Ammon's horn (tissue), 1 donor: ENCODE data around the gene MORN4.
"Not testable (repeated sequence)": the region's sequence is repeated elsewhere in the genome, so short reads cannot be mapped to it uniquely, and the experiment has no call there.

Source experiments
- DNase-seq: peaks from one replicate; pipeline ENCODE4 v3.0.0-alpha.2; 2016; ENCODE audit warnings: low spot score

The MORN4 gene

GRCh38 chr10:97597778-97598177, 35.5 kb downstream of the MORN4 start:
- no peak for DNase-seq

- DNase-seq, result peak; percentile 57
These were observed 36.9 kb downstream of the MORN4 start for GRCh38 chr10:97596101-97597082.

- no peak for DNase-seq
These were observed 39.9 kb downstream of the MORN4 start for GRCh38 chr10:97593421-97593820.

- no peak for DNase-seq
These were observed 42.4 kb downstream of the MORN4 start for GRCh38 chr10:97590748-97591495.

- DNase-seq, result no peak
These were observed 43.1 kb downstream of the MORN4 start for GRCh38 chr10:97590082-97590747.

- DNase-seq, result no peak
These were observed 43.8 kb downstream of the MORN4 start, which contains the start of gene C10orf62 for GRCh38 chr10:97589479-97589878. Gene C10orf62 (plus strand): TSS chr10:97589721. CDS start chr10:97589898, 177 bp downstream.

- DNase-seq, result no peak
These were observed 46.1 kb downstream of the MORN4 start for GRCh38 chr10:97587183-97587582.

GRCh38 chr10:97585439-97585811, 47.9 kb downstream of the MORN4 start:
- no peak for DNase-seq

GRCh38 chr10:97584798-97585438, 48.4 kb downstream of the MORN4 start:
- no peak for DNase-seq

GRCh38 chr10:97584060-97584797, 49.1 kb downstream of the MORN4 start, which contains the start of gene HOGA1:
Gene HOGA1 (plus strand): TSS chr10:97584389. CDS start chr10:97584704, 315 bp downstream.
- peak; percentile 97 for DNase-seq

GRCh38 chr10:97583476-97583875, 49.8 kb downstream of the MORN4 start:
- DNase-seq, result no peak

GRCh38 chr10:97582169-97582568, 51.1 kb downstream of the MORN4 start:
- no peak for DNase-seq

- DNase-seq, result no peak
These were observed 52.6 kb downstream of the MORN4 start for GRCh38 chr10:97580421-97581367.

- DNase-seq, result no peak
These were observed 55.0 kb downstream of the MORN4 start for GRCh38 chr10:97578171-97578844.

GRCh38 chr10:97577701-97578100, 55.6 kb downstream of the MORN4 start:
- no peak for DNase-seq

- DNase-seq, result not testable (repeated sequence)
These were observed 56.8 kb downstream of the MORN4 start for GRCh38 chr10:97576487-97576886.

GRCh38 chr10:97575127-97575668, 58.1 kb downstream of the MORN4 start:
- DNase-seq, result no peak

GRCh38 chr10:97574374-97575126, 58.8 kb downstream of the MORN4 start:
- DNase-seq, result no peak
